ENCODE results near the gene VPS11. TPM values are rescaled to one million over a fixed set of nuclear protein-coding genes. Genes with fewer than 3 reads are reported as not detected.

VPS11 gene
- polyA plus RNA-seq, 1 donor from 2014 or later, result 24.8 TPM

- Histone ChIP-seq H3K36me3 (ENCODE audit: insufficient read depth, low read length) (no peaks in the 10 kb centered on the region), H3K27me3 (ENCODE audit: insufficient read depth, low read depth, low read length) (no peaks in the 10 kb centered on the region), H3F3A (ENCODE audit: insufficient read depth, low read length, poor library complexity, severe bottlenecking) (no peaks in the 10 kb centered on the region), H3K9ac (ENCODE audit: low read length) (peak overlapping the region; percentile 85), H3K9me2 (ENCODE audit: insufficient read depth, low read length) (no peaks in the 10 kb centered on the region), H3K27ac (ENCODE audit: low read length) (peak overlapping the region; percentile 80), H4K20me1 (ENCODE audit: insufficient read depth) (no peaks in the 10 kb centered on the region), H3K4me2 (ENCODE audit: low read length) (peak overlapping the region; percentile 68), H3K4me3 (ENCODE audit: low read length) (peak overlapping the region; percentile 91), H2AFZ (ENCODE audit: low read depth, low read length) (peak overlapping the region; percentile 88), H3K79me2 (replicated peaks; ENCODE audit: insufficient read depth, low read length) (peaks cover 17% of the 10 kb centered on the region), H3K9me3 (ENCODE audit: low read length) (no peaks in the 10 kb centered on the region)
- no peak for TF ChIP-seq POLR2AphosphoS5 (IDR thresholded peaks at IDR 0.05)
- no peak for TF ChIP-seq EP300 (conservative IDR thresholded peaks at IDR 0.05; ENCODE audit: poor library complexity, severe bottlenecking)
- TF ChIP-seq SMC3 (conservative IDR thresholded peaks at IDR 0.05; ENCODE audit: poor library complexity), result peak; percentile 49
- TF ChIP-seq REST (IDR thresholded peaks at IDR 0.05; ENCODE audit: borderline replicate concordance), result no peak
Observed at GRCh38 chr11:119121811-119122124, 54.1 kb downstream of the VPS11 start.

GRCh38 chr11:119125821-119126220 lies 58.2 kb downstream of the VPS11 start:
- Histone ChIP-seq H3F3A (ENCODE audit: insufficient read depth, low read length, poor library complexity, severe bottlenecking) (no peaks in the 10 kb centered on the region), H3K36me3 (ENCODE audit: insufficient read depth, low read length) (no peaks in the 10 kb centered on the region), H3K9ac (ENCODE audit: low read length) (no peak overlapping the region), H3K27me3 (ENCODE audit: insufficient read depth, low read depth, low read length) (no peaks in the 10 kb centered on the region), H3K9me2 (ENCODE audit: insufficient read depth, low read length) (no peaks in the 10 kb centered on the region), H3K4me2 (ENCODE audit: low read length) (no peak overlapping the region), H3K9me3 (ENCODE audit: low read length) (no peaks in the 10 kb centered on the region), H2AFZ (ENCODE audit: low read depth, low read length) (no peak overlapping the region), H4K20me1 (ENCODE audit: insufficient read depth) (no peaks in the 10 kb centered on the region), H3K27ac (ENCODE audit: low read length) (no peak overlapping the region), H3K79me2 (replicated peaks; ENCODE audit: insufficient read depth, low read length) (peaks cover 17% of the 10 kb centered on the region), H3K4me3 (ENCODE audit: low read length) (no peak overlapping the region)
- TF ChIP-seq RAD21 (conservative IDR thresholded peaks at IDR 0.05) (no peak), EZH2 (IDR thresholded peaks at IDR 0.05; ENCODE audit: borderline replicate concordance, insufficient read depth, low read length, poor library complexity, severe bottlenecking) (no peak), MXI1 (conservative IDR thresholded peaks at IDR 0.05; ENCODE audit: poor library complexity, severe bottlenecking) (no peak), POLR2AphosphoS5 (IDR thresholded peaks at IDR 0.05) (no peak)

DNA sequence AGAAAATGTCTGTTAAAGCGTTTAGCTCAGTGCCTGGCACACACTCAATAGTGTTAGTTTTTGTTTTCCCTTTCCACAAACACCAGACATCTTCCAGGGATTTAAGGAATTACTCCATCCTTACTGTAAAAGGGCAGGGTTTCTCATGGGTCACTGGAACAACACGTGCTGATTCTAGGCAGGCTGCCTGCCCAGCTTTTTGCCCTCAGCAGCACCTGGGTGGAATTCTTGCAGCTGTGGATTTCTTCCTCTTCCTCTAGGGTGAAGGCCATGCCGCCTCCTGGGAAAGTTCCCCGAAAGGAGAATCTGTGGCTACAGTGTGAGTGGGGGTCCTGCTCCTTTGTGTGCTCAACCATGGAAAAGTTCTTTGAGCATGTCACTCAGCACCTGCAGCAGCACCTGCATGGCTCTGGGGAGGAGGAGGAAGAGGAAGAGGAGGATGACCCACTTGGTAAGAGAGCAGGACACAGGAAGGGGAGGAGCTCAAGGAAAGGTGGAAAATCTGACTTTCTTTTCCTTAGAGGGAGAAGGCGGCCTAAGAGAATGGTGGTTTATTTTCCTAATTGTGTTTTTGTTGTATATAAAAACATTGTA lies 59.2 kb downstream of the VPS11 start:
- TF ChIP-seq MXI1 (conservative IDR thresholded peaks at IDR 0.05; ENCODE audit: poor library complexity, severe bottlenecking) (no peak), RAD21 (conservative IDR thresholded peaks at IDR 0.05) (no peak), EZH2 (IDR thresholded peaks at IDR 0.05; ENCODE audit: borderline replicate concordance, insufficient read depth, low read length, poor library complexity, severe bottlenecking) (no peak), POLR2AphosphoS5 (IDR thresholded peaks at IDR 0.05) (no peak), EP300 (conservative IDR thresholded peaks at IDR 0.05; ENCODE audit: poor library complexity, severe bottlenecking) (no peak)
- TF ChIP-seq, protein P1, sequence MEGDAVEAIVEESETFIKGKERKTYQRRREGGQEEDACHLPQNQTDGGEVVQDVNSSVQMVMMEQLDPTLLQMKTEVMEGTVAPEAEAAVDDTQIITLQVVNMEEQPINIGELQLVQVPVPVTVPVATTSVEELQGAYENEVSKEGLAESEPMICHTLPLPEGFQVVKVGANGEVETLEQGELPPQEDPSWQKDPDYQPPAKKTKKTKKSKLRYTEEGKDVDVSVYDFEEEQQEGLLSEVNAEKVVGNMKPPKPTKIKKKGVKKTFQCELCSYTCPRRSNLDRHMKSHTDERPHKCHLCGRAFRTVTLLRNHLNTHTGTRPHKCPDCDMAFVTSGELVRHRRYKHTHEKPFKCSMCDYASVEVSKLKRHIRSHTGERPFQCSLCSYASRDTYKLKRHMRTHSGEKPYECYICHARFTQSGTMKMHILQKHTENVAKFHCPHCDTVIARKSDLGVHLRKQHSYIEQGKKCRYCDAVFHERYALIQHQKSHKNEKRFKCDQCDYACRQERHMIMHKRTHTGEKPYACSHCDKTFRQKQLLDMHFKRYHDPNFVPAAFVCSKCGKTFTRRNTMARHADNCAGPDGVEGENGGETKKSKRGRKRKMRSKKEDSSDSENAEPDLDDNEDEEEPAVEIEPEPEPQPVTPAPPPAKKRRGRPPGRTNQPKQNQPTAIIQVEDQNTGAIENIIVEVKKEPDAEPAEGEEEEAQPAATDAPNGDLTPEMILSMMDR (IDR thresholded peaks at IDR 0.05; ENCODE audit: poor library complexity, severe bottlenecking), result no peak
- H3K4me3 ChIP-seq (ENCODE audit: low read length), result no peak overlapping the region
- no peaks in the 10 kb centered on the region for H3K36me3 ChIP-seq (ENCODE audit: insufficient read depth, low read length)
- H3K79me2 ChIP-seq (replicated peaks; ENCODE audit: insufficient read depth, low read length), result peaks cover 17% of the 10 kb centered on the region
- H3K9me3 ChIP-seq (ENCODE audit: low read length), result no peaks in the 10 kb centered on the region
- no peak overlapping the region for H3K4me2 ChIP-seq (ENCODE audit: low read length)
- no peaks in the 10 kb centered on the region for H3F3A ChIP-seq (ENCODE audit: insufficient read depth, low read length, poor library complexity, severe bottlenecking)
- no peaks in the 10 kb centered on the region for H3K9me2 ChIP-seq (ENCODE audit: insufficient read depth, low read length)
- no peak overlapping the region for H2AFZ ChIP-seq (ENCODE audit: low read depth, low read length)
- H3K9ac ChIP-seq (ENCODE audit: low read length), result no peak overlapping the region
- H3K27me3 ChIP-seq (ENCODE audit: insufficient read depth, low read depth, low read length), result no peaks in the 10 kb centered on the region
- H4K20me1 ChIP-seq (ENCODE audit: insufficient read depth), result no peaks in the 10 kb centered on the region
- H3K27ac ChIP-seq (ENCODE audit: low read length), result no peak overlapping the region

All from neural cell (in vitro differentiated cells).